CD14-positive monocyte (primary cell): Measurements from ENCODE around the gene TBCEL. TPM values are rescaled to one million over a fixed set of nuclear protein-coding genes. Genes with fewer than 3 reads are reported as not detected.

Experiments used
- DNase-seq, 3 donors: peaks; one replicate each; pipeline ENCODE4 v3.0.0-alpha.2; 2011 to 2022
- H2AFZ ChIP-seq: 2 replicates; pipeline ENCODE4 v1.6.0; 2012; ENCODE audit warnings: mild to moderate bottlenecking, low read depth, low read length, inconsistent platforms; ENCODE audit not compliant: insufficient read depth, poor library complexity, severe bottlenecking
- H3K27ac ChIP-seq, 2 donors: 1 replicate in 1 of 2; 2 replicates in 1 of 2; pipeline ENCODE4 v1.5.1; 2012 to 2013; ENCODE audit warnings: low read length in 2 of 2, control low read depth in 1 of 2, inconsistent platforms in 1 of 2, low read depth in 1 of 2, mild to moderate bottlenecking in 1 of 2
- H3K27me3 ChIP-seq, 2 donors: one replicate each; pipeline versions ENCODE4 v1.6.0 to v1.6.1; 2011 to 2013; ENCODE audit warnings: low read length in 2 of 2; ENCODE audit not compliant: control insufficient read depth in 2 of 2, insufficient read depth in 2 of 2
- H3K36me3 ChIP-seq, 2 donors: replicated peaks in 1 of 2; 1 replicate in 1 of 2; 2 replicates in 1 of 2; pipeline versions ENCODE4 v1.5.1 to v1.6.1; 2012 to 2013; ENCODE audit warnings: low read length in 2 of 2, control low read depth in 1 of 2, inconsistent platforms in 1 of 2, mild to moderate bottlenecking in 1 of 2; ENCODE audit not compliant: insufficient read depth in 2 of 2, control insufficient read depth in 1 of 2
- H3K4me1 ChIP-seq, 2 donors: 1 replicate in 1 of 2; 2 replicates in 1 of 2; pipeline versions ENCODE4 v1.5.1 to v1.6.1; 2012 to 2013; ENCODE audit warnings: low read length in 2 of 2, control low read depth in 1 of 2, inconsistent platforms in 1 of 2, mild to moderate bottlenecking in 1 of 2, moderate library complexity in 1 of 2; ENCODE audit not compliant: insufficient read depth in 2 of 2, control insufficient read depth in 1 of 2
- H3K4me2 ChIP-seq: replicated peaks from 2 replicates; pipeline ENCODE3; 2012; ENCODE audit warnings: low read length, moderate library complexity, mild to moderate bottlenecking; ENCODE audit not compliant: poor library complexity, severe bottlenecking; ENCODE audit errors: extremely low read depth
- H3K4me3 ChIP-seq, 3 experiments: fragments of 200-600 bp in 1 of 3; sonication (generic) in 1 of 3; replicated peaks in 1 of 3; 1 replicate in 2 of 3; 2 replicates in 1 of 3; pipeline ENCODE4 v1.5.1; 2011 to 2013; ENCODE audit warnings: low read length in 3 of 3, mild to moderate bottlenecking in 3 of 3, control low read depth in 2 of 3, low read depth in 2 of 3, inconsistent platforms in 1 of 3, moderate library complexity in 1 of 3
- H3K79me2 ChIP-seq: 2 replicates; pipeline ENCODE4 v1.6.0; 2012; ENCODE audit warnings: mild to moderate bottlenecking, control low read depth, inconsistent platforms, low read length, moderate library complexity; ENCODE audit not compliant: insufficient read depth
- H3K9ac ChIP-seq: 2 replicates; pipeline ENCODE4 v1.6.0; 2017; ENCODE audit warnings: low read length, mild to moderate bottlenecking; ENCODE audit not compliant: insufficient read depth, poor library complexity, severe bottlenecking
- H3K9me3 ChIP-seq, 2 donors: replicated peaks in 1 of 2; 1 replicate in 1 of 2; 2 replicates in 1 of 2; pipeline versions ENCODE4 v1.5.1 to v1.6.1; 2012 to 2013; ENCODE audit warnings: low read length in 2 of 2, control low read depth in 1 of 2; ENCODE audit not compliant: control insufficient read depth in 1 of 2, insufficient read depth in 1 of 2
- H4K20me1 ChIP-seq: 2 replicates; pipeline ENCODE4 v1.6.0; 2012; ENCODE audit warnings: mild to moderate bottlenecking, low read length, control low read depth, moderate library complexity; ENCODE audit not compliant: insufficient read depth
- H3K27ac Mint-ChIP-seq, 7 donors: one replicate each; pipeline ENCODE4 v1.8.0; 2020; ENCODE audit warnings: mild to moderate bottlenecking in 7 of 7, mixed read lengths in 7 of 7, moderate library complexity in 6 of 7, inconsistent platforms in 2 of 7
- H3K27me3 Mint-ChIP-seq, 3 donors: one replicate each; pipeline ENCODE4 v1.8.0; 2021 to 2022; ENCODE audit warnings: low read depth in 3 of 3, mild to moderate bottlenecking in 3 of 3, mixed read lengths in 3 of 3, moderate library complexity in 3 of 3, inconsistent platforms in 1 of 3
- H3K36me3 Mint-ChIP-seq, 2 donors: one replicate each; pipeline ENCODE4 v1.8.0; 2020; ENCODE audit warnings: mixed read lengths in 2 of 2, inconsistent platforms in 1 of 2, mild to moderate bottlenecking in 1 of 2
- H3K4me1 Mint-ChIP-seq: one replicate; pipeline ENCODE4 v1.8.0; 2020; ENCODE audit warnings: mild to moderate bottlenecking, mixed read lengths
- H3K4me3 Mint-ChIP-seq, 2 donors: one replicate each; pipeline ENCODE4 v1.8.0; 2020; ENCODE audit warnings: mild to moderate bottlenecking in 2 of 2, mixed read lengths in 2 of 2, moderate library complexity in 1 of 2
- H3K9me3 Mint-ChIP-seq, 7 donors: one replicate each; pipeline ENCODE4 v1.8.0; 2020 to 2022; ENCODE audit warnings: mixed read lengths in 7 of 7, mild to moderate bottlenecking in 6 of 7, moderate library complexity in 6 of 7, inconsistent platforms in 2 of 7
- CTCF ChIP-seq: fragments of 200-600 bp; IDR thresholded peaks from one replicate; pipeline ENCODE4 v1.8.0; 2022; ENCODE audit warnings: antibody characterized with exemption, mild to moderate bottlenecking
- WGBS: methylation state at CpG from one replicate; pipeline ENCODE4 v1.1.5; 2013; ENCODE audit warnings: missing lambda C conversion rate; ENCODE audit not compliant: insufficient coverage; 5-methylcytosine and 5-hydroxymethylcytosine counted together
- intact Hi-C, 2 donors: fragments of 100-400 bp; cut with micrococcal nuclease; formaldehyde crosslinking; loops; one replicate each; pipeline versions ENCODE4 v1.15.0 to v1.15.1; 2023
- polyA plus RNA-seq, 3 donors: library from polyadenylated mRNA; depleted of rRNA in 1 of 3; unstranded in 2 of 3; stranded (reverse) in 1 of 3; fragments of 300-500 nt in 2 of 3; fragments of >200 nt in 1 of 3; fragmentation: Illumina TruSeq in 2 of 3; gene quantifications; 1 replicate in 2 of 3; 2 replicates in 1 of 3; pipeline ENCODE4 v1.2.3, GENCODE V29; 2012 to 2021

Gene TBCEL
- polyA plus RNA-seq, 3 donors: 3.9 to 6.5 (median 5.0) TPM

- Mint-ChIP-seq H3K9me3 (no peaks in the 10 kb centered on the region), H3K4me3 (peak overlapping the region in 1 of 2 donors; percentile 33), H3K36me3 (no peaks in the 10 kb centered on the region), H3K27me3 (peaks cover 12 to 29% (median 23%) of the 10 kb centered on the region in 3 donors), H3K27ac (no peak overlapping the region), H3K4me1 (no peaks in the 10 kb centered on the region)
- no peak for TF ChIP-seq CTCF
- Histone ChIP-seq H3K4me3 (no peak overlapping the region), H3K27ac (no peak overlapping the region), H3K4me1 (no peaks in the 10 kb centered on the region), H3K79me2 (no peaks in the 10 kb centered on the region), H2AFZ (no peak overlapping the region), H3K9me3 (no peaks in the 10 kb centered on the region), H4K20me1 (no peaks in the 10 kb centered on the region), H3K36me3 (no peaks in the 10 kb centered on the region), H3K9ac (no peak overlapping the region), H3K27me3 (peaks cover 5 to 13% of the 10 kb centered on the region in 2 donors), H3K4me2 (no peak overlapping the region)
- intact Hi-C loops: no loop called here
- no peak for DNase-seq
- WGBS: no CpG with 5 or more reads among the region's 2 CpGs
Measured at GRCh38 chr11:121109471-121109870, 85.6 kb downstream of the TBCEL start.

GRCh38 chr11:121109916-121110586, 86.1 kb downstream of the TBCEL start:
- intact Hi-C loops: loop anchor here in 1 of 2 donors (10.0 kb wide), 1 partner anchor 595 kb away; the partner anchor contains the start of gene GRIK4
- Mint-ChIP-seq H3K36me3 (no peaks in the 10 kb centered on the region), H3K4me1 (no peaks in the 10 kb centered on the region), H3K4me3 (no peak overlapping the region), H3K27ac (no peak overlapping the region), H3K27me3 (peaks cover 12 to 28% (median 20%) of the 10 kb centered on the region in 3 donors), H3K9me3 (no peaks in the 10 kb centered on the region)
- H3K4me3 ChIP-seq: no peak overlapping the region
- DNase-seq: no peak
- no peaks in the 10 kb centered on the region for H4K20me1 ChIP-seq
- no peaks in the 10 kb centered on the region for H3K9me3 ChIP-seq
- 97% methylated on average over 4 of the region's 7 CpGs for WGBS
- no peak for TF ChIP-seq CTCF
- H3K9ac ChIP-seq: no peak overlapping the region
- no peak overlapping the region for H2AFZ ChIP-seq
- H3K79me2 ChIP-seq: no peaks in the 10 kb centered on the region
- no peak overlapping the region for H3K4me2 ChIP-seq
- H3K4me1 ChIP-seq: no peaks in the 10 kb centered on the region
- no peaks in the 10 kb centered on the region for H3K36me3 ChIP-seq
- H3K27ac ChIP-seq: no peak overlapping the region
- H3K27me3 ChIP-seq: peaks cover 5 to 13% of the 10 kb centered on the region in 2 donors
